Stomach (tissue), 9 donors: ENCODE results near the gene SH3YL1. TPM values are rescaled to one million over a fixed set of nuclear protein-coding genes. Genes with fewer than 3 reads are reported as not detected.

ENCODE experiments used
- DNase-seq, 2 donors: peaks; one replicate each; pipeline versions ENCODE4 v3.0.0 to v3.0.0-alpha.2; 2013 to 2019
- H3K27ac ChIP-seq, 5 donors: fragments of 200-600 bp in 4 of 5; sonication (generic) in 4 of 5; one replicate each; pipeline ENCODE4 v1.5.1; 2013 to 2019; ENCODE audit warnings: mild to moderate bottlenecking in 1 of 5, moderate library complexity in 1 of 5
- H3K27me3 ChIP-seq, 3 donors: fragments of 200-600 bp; sonication (generic); one replicate each; pipeline ENCODE4 v1.5.1; 2017 to 2019; ENCODE audit warnings: mixed run types in 1 of 3
- H3K36me3 ChIP-seq, 4 donors: fragments of 200-600 bp; sonication (generic); 1 replicate in 3 of 4; 2 replicates in 1 of 4; pipeline ENCODE4 v1.5.1; 2016 to 2019
- H3K4me1 ChIP-seq, 4 donors: fragments of 200-600 bp; sonication (generic); one replicate each; pipeline ENCODE4 v1.5.1; 2016 to 2019
- H3K4me3 ChIP-seq, 4 donors: fragments of 200-600 bp; sonication (generic) in 3 of 4; one replicate each; pipeline ENCODE4 v1.5.1; 2016 to 2019; ENCODE audit warnings: mild to moderate bottlenecking in 1 of 4
- H3K9me3 ChIP-seq, 4 donors: fragments of 200-600 bp; sonication (generic); one replicate each; pipeline ENCODE4 v1.5.1; 2016 to 2019
- EP300 ChIP-seq: sonication (generic); formaldehyde crosslinking; IDR thresholded peaks from one replicate; pipeline ENCODE4 v1.6.1; 2017; ENCODE audit warnings: antibody characterized with exemption
- POLR2A ChIP-seq, 4 donors: fragments of 450-650 bp; IDR thresholded peaks; one replicate each; pipeline ENCODE4 v1.6.1; 2016; ENCODE audit warnings: antibody characterized with exemption in 4 of 4, control low read depth in 2 of 4, mild to moderate bottlenecking in 1 of 4, moderate library complexity in 1 of 4
- POLR2AphosphoS5 ChIP-seq, 3 donors: sonication (generic); formaldehyde crosslinking; IDR thresholded peaks; one replicate each; pipeline ENCODE4 v1.6.1; 2016; ENCODE audit warnings: antibody characterized with exemption in 3 of 3
- WGBS, 5 donors: extraction: QIAGEN DNeasy Blood & Tissue Kit in 3 of 5; methylation state at CpG; one replicate each; pipeline versions ENCODE4 v1.1.5 to v1.1.7; 2013 to 2018; 5-methylcytosine and 5-hydroxymethylcytosine counted together
- intact Hi-C: fragments of 100-400 bp; cut with DNase I; formaldehyde crosslinking; loops from one replicate; pipeline ENCODE4 v1.15.1; 2023; ENCODE audit warnings: low total_unique reads
- polyA plus RNA-seq, 3 donors: library from polyadenylated mRNA; stranded (reverse); fragments of 200-250 nt; gene quantifications; one replicate each; pipeline ENCODE4 v1.2.3, GENCODE V29; 2013
- total RNA-seq, 5 donors: library from RNA; depleted of rRNA; stranded (reverse); fragments of >200 nt; gene quantifications; one replicate each; pipeline versions ENCODE4 v1.1.0 to v1.2.3, GENCODE V29; 2014 to 2016
- TF ChIP-seq, protein P1 (sequence below), 7 experiments: fragments of 450-650 bp in 4 of 7; fragments of 200-600 bp in 3 of 7; sonication (generic) in 3 of 7; IDR thresholded peaks; one replicate each; pipeline ENCODE4 v1.5.1; 2016 to 2019; ENCODE audit warnings: antibody characterized with exemption in 7 of 7, control low read depth in 2 of 7, mild to moderate bottlenecking in 1 of 7
- donor health status: healthy with polysubstance abuse.
- donor health status: Bipolar disorder and iron deficiency.
- donor health status: healthy.

SH3YL1 gene
- total and polyA plus RNA-seq, 8 donors = 45.5 to 230 (median 143) TPM

DNA sequence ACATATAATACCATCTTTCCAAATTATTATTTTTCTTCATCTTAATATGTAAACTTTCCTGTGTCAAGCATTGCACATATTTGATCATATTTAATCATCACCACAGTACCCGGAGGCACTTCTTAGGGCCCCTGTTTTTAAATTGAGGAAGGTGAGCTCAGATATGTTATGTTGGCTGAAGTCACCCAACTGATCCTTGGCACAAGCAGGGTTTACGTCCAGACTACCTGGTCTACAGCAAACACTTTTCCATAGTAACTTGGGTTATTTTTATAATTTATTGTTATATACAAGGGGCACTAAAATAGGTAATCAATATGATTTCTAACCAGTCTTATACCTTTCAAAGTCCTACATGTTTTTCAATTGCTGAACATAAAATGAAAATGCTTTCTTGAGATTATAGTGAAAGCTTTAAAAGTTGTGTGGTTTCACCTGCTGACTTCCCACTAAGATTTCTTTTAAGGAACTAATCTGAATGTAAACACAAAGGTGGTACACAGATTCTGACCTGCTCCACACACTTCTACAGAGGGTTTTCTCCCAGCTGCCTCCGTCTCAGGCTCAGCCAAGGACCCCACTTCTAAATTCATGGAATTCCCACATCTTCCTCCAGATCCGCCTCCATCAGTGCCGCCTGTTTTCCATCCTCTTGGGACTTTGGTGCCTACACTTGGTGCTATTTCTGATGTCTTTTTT is 52.2 kb downstream of the SH3YL1 start:
- H3K4me1 ChIP-seq = peaks cover 0 to 5% (median 3%) of the 10 kb centered on the region in 4 donors
- no peaks in the 10 kb centered on the region for H3K36me3 ChIP-seq
- no peak overlapping the region for H3K27ac ChIP-seq
- TF ChIP-seq POLR2AphosphoS5 (IDR thresholded peaks at IDR 0.05) = no peak
- TF ChIP-seq POLR2A (IDR thresholded peaks at IDR 0.05) = no peak
- TF ChIP-seq, protein P1, sequence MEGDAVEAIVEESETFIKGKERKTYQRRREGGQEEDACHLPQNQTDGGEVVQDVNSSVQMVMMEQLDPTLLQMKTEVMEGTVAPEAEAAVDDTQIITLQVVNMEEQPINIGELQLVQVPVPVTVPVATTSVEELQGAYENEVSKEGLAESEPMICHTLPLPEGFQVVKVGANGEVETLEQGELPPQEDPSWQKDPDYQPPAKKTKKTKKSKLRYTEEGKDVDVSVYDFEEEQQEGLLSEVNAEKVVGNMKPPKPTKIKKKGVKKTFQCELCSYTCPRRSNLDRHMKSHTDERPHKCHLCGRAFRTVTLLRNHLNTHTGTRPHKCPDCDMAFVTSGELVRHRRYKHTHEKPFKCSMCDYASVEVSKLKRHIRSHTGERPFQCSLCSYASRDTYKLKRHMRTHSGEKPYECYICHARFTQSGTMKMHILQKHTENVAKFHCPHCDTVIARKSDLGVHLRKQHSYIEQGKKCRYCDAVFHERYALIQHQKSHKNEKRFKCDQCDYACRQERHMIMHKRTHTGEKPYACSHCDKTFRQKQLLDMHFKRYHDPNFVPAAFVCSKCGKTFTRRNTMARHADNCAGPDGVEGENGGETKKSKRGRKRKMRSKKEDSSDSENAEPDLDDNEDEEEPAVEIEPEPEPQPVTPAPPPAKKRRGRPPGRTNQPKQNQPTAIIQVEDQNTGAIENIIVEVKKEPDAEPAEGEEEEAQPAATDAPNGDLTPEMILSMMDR (IDR thresholded peaks at IDR 0.05) = no peak
- TF ChIP-seq EP300 = no peak
- no peak for DNase-seq
- H3K4me3 ChIP-seq = no peak overlapping the region
- intact Hi-C loops = no loop called here
- 31 to 64% (median 50%) methylated on average over 5 of the region's 5 CpGs for WGBS, 5 donors
- peaks cover 0 to 11% (median 9%) of the 10 kb centered on the region in 4 donors for H3K9me3 ChIP-seq
- H3K27me3 ChIP-seq = peaks cover 0 to 29% (median 0%) of the 10 kb centered on the region in 3 donors

DNA sequence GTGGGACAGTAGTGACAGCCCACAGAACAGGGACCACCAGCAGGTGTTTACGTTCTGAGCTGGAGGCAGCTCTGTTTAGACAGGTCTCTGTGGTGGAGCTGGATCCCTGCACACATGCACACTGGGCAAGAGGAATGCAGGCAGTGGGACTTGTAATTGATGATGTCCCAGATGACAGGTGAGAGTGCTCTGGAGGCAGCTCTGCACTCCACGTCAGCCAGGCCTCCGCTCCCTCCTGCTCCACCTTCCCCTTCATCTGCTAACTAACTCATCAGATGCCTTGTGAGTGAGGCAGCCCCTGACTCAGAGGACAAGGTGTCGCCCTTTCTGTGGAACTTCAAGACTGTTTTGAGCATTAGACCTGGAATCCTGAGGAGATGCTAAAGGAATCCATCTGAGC is 53.2 kb downstream of the SH3YL1 start:
- Histone ChIP-seq H3K27ac (no peak overlapping the region), H3K36me3 (no peaks in the 10 kb centered on the region), H3K4me3 (no peak overlapping the region), H3K9me3 (peaks cover 0 to 11% (median 9%) of the 10 kb centered on the region in 4 donors), H3K4me1 (peaks cover 0 to 5% (median 2%) of the 10 kb centered on the region in 4 donors), H3K27me3 (peaks cover 0 to 29% (median 0%) of the 10 kb centered on the region in 3 donors)
- intact Hi-C loops = no loop called here
- TF ChIP-seq, protein P1 (IDR thresholded peaks at IDR 0.05) = no peak
- TF ChIP-seq EP300 (no peak), POLR2A (IDR thresholded peaks at IDR 0.05) (no peak), POLR2AphosphoS5 (IDR thresholded peaks at IDR 0.05) (no peak)
- 73 to 86% (median 79%) methylated on average over 4 of the region's 4 CpGs for WGBS, 5 donors
- DNase-seq = no peak

DNA sequence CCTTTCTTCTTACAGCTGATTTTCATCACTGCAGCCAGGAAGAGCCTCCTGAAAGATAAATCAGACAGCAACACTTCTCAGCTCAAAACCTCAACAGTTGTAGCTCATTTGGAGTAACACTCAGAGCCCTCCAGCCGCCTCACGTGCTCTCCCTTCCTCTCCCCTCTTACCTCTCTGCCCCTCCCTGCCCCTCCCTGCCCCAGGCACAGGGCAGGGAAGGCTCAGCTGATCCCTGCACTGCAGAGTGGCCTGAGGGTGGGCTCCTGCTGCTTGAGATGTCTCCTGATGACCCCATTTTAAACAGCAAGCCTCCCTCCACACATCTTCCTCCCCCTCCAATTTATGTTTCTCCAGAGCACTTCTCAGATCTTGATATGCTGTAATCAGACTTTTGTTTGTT is 54.4 kb downstream of the SH3YL1 start:
- WGBS, 5 donors = 54 to 84% (median 78%) methylated on average over 2 of the region's 2 CpGs
- no peak overlapping the region for H3K4me3 ChIP-seq
- no peak for DNase-seq
- H3K27ac ChIP-seq = no peak overlapping the region
- peaks cover 0 to 5% (median under 1%) of the 10 kb centered on the region in 4 donors for H3K4me1 ChIP-seq
- TF ChIP-seq EP300 (no peak), POLR2AphosphoS5 (IDR thresholded peaks at IDR 0.05) (no peak), POLR2A (IDR thresholded peaks at IDR 0.05) (no peak)
- TF ChIP-seq, protein P1 (IDR thresholded peaks at IDR 0.05) = no peak
- H3K27me3 ChIP-seq = peaks cover 0 to 29% (median 0%) of the 10 kb centered on the region in 3 donors
- H3K9me3 ChIP-seq = peaks cover 0 to 11% (median 9%) of the 10 kb centered on the region in 4 donors
- intact Hi-C loops = no loop called here
- H3K36me3 ChIP-seq = no peaks in the 10 kb centered on the region

DNA sequence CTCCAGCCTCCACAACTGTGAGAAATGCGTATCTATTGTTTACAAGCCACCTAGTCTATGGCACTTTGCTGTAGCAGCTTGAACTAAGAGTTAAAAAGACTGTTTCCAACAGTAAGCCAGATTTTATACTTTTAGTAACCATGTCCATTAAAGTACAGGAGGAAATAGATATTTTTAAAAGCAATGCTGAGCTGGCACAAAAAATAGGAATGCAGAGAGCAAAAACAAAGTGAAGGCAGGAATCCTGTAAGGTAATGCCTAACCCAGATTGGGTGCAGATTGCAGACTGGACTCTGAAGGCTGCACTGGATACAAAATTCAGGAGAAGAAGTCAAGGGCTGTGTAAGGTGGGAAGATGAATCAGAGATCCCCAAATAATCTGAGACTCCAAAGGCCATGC is 55.5 kb downstream of the SH3YL1 start:
- no peaks in the 10 kb centered on the region for H3K36me3 ChIP-seq
- H3K9me3 ChIP-seq = peaks cover 0 to 11% (median 9%) of the 10 kb centered on the region in 4 donors
- H3K4me1 ChIP-seq = peaks cover 0 to 5% (median 0%) of the 10 kb centered on the region in 4 donors
- intact Hi-C loops = no loop called here
- H3K27me3 ChIP-seq = peaks cover 0 to 29% (median 0%) of the 10 kb centered on the region in 3 donors
- TF ChIP-seq POLR2A (IDR thresholded peaks at IDR 0.05) (no peak), POLR2AphosphoS5 (IDR thresholded peaks at IDR 0.05) (no peak), EP300 (no peak)
- TF ChIP-seq, protein P1 (IDR thresholded peaks at IDR 0.05) = no peak
- no peak overlapping the region for H3K4me3 ChIP-seq
- no peak overlapping the region for H3K27ac ChIP-seq
- 80 to 86% (median 83%) methylated on average over 1 of the region's 1 CpG for WGBS, 5 donors
- no peak for DNase-seq
